Ishikawa (cell line): ENCODE data around the gene TAOK3.

Experiments
- CEBPB ChIP-seq: IDR thresholded peaks from 2 replicates; pipeline ENCODE4 v1.6.1; 2012
- TAF1 ChIP-seq: IDR thresholded peaks from 2 replicates; pipeline ENCODE4 v1.6.1; 2012; ENCODE audit warnings: low read depth, mild to moderate bottlenecking
- TCF12 ChIP-seq: IDR thresholded peaks from 2 replicates; pipeline ENCODE4 v1.6.1; 2012; ENCODE audit warnings: low read depth
- YY1 ChIP-seq: IDR thresholded peaks from 2 replicates; pipeline ENCODE4 v1.6.1; 2012; ENCODE audit warnings: low read depth
- TF ChIP-seq, protein P1 (sequence below): IDR thresholded peaks from 2 replicates; pipeline ENCODE4 v1.6.1; 2012

DNA sequence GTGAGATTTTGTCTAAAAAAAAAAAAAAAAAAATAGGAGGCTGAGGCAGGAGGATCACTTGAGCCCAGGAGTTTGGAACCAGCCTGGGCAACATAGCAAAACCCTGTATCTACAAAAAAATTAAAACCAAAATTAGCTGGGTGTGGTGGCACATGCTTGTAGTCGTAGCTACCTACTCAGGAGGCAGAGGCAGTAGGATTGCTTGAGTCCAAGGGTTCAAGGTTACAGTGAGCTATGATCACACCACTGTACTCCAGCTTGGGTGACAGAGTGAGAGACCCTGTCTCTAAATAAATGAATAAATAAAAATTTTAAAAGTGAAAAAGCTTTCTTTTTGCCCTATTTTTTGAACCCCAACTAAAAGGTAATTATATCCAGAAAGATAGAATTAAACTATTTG lies 123.2 kb downstream of the TAOK3 start:
- no peak for TF ChIP-seq TCF12
- TF ChIP-seq TAF1, result no peak
- TF ChIP-seq, protein P1, sequence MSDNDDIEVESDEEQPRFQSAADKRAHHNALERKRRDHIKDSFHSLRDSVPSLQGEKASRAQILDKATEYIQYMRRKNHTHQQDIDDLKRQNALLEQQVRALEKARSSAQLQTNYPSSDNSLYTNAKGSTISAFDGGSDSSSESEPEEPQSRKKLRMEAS, result no peak
- no peak for TF ChIP-seq YY1
- TF ChIP-seq CEBPB, result no peak
